Measurements from ENCODE around the gene STT3A. TPM values are rescaled to one million over a fixed set of nuclear protein-coding genes. Genes with fewer than 3 reads are reported as not detected.
A peak's percentile ranks its signal among the peaks of the same experiment; 100 is the strongest.
"Not testable (repeated sequence)": the region's sequence is repeated elsewhere in the genome, so short reads cannot be mapped to it uniquely, and the experiment has no call there.

The STT3A gene
- 84.2 TPM for total RNA-seq

DNA sequence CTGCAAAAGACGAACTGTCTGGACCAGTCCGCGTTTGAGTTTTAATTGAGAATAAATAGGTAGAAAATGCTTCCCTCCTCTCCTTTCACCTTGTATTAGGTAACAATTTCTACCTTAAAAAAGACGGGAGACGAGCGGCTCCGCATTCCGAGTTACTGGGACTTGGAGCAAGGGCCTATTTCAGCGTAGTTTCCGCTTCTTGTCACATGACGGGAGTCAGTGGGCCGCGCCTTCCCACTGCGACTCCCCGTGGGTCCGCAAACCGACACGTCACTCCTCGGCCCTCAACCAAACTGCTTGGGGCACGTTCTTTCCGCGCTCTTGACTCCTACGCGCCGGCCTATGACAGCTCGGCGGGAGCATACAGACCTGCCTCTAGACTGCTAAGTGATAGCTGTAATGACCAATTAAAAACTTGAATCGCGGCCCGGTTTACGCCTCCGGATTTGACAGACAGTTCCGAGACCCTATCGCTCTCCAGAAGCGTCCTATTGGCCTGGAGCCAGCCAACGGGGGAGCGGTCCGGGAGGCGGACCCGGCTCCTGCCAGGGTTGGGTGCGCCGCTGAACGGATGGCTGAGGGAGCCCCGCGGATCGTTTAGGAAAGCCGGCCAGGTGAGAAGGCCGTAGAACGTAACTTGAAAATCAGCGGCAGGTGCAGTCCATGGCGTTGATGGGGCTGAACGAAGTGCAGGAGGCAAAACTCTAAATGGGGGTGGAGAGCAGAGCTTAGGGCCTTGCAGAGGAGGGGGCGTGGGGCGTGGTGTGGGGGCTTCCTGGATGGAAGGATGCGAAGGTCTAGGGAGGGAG lies at the start of gene STT3A:
Gene STT3A (plus strand): TSS at position 548 of the 809 bp plus-strand sequence. CDS start 3,064 bp downstream, outside the sequence.
- peak; percentile 99 for DNase-seq

DNA sequence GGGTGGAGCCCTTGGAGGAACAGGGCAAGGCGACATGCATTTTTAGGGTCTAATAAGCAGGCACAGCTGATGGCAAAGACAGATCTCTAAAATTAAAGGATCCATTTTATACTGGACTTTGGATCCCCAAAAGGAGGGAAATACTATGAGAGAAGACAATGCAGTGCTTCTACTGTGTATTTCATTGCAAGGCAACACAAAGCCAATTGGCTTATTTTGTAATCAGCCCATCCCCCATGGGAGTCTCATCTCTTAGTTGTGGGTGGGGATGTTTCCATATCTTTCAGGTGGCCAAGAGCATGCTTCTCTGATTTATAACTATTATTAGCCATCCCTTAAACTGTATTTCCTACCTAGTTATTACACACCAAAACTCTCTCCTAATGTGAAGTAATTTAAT lies 41.9 kb upstream of the STT3A start:
- DNase-seq = no peak

DNA sequence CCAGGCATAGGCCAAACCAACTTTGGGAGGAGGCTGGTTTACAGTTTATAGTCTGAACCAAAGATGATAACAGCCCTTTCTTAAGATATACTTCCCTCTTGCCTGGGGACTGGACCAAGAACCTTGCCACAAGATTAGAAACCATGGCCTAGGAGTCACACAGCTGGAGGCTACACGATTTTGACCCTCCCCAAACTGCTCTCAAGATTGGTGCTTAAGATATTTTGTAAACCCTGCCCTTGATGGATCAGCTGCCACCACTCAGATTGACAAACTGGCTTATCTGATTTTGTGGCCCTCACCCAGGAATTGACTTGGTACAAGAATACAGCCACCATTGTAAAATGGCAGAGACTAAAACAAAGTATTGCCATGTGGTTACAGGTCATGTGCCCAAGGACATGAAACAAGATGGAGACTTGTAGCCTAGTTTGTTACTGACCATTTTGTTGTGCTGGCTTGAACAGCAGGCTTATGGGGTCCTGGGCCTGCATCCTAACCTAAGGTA lies 40.8 kb upstream of the STT3A start:
- DNase-seq = no peak

DNA sequence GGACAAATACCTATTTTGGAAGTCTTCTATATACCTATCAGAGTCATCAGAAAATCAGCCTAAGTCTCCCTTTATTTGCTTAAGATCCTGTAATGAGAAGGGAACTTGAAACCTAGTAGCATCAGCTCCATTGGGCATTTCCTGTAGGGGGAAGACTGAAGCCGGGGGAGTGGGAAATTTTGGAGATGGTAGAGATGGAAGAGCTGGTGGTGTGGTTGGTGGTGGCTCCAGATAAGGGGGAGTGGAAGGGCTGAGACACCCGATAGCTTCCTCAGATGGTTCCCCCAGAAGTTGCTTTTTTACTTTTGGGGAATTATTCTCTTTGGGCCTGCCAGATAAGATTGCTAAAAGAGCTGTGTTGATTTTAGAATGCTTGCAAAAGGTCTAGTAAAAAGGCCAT lies 39.7 kb upstream of the STT3A start:
- no peak for DNase-seq

DNA sequence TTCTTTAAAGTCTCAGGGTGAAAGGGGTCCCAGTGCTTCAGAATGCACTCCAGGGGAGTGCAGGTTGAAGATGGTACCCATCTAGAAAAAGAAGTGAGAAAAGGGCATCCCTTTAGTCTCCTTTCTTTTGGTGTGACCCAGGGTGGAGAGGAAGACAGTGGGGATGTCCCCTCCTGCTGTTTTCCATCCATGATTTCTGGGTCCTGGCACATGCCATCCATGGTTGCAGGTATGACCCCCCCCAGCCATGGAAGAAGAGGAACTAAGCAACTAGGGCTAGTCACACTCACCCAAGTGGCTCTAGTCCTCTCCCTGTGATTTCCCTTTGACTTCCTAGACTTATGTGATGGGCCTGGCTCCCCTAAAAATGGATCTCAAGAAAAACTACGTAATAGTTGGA lies 39.3 kb upstream of the STT3A start:
- no peak for DNase-seq

DNA sequence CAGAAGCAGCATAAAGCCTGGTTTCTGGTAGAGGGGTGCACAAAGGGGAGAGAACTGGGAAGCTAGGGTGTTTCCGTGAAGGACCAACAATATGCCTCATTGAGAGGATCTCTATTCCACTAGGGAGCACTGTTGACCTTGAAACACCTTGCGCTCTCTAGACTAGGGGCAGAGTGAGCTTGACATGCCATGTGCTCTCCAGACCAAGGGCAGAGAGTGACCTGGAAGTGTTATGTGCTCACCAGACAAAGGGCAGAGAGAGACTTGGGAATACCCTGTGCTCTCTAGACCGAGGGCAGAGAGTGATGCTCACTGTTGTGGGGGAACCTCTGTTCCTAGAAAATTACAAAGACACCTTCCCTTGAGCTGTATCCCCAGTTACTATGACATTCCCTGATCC lies 38.6 kb upstream of the STT3A start:
- no peak for DNase-seq

DNA sequence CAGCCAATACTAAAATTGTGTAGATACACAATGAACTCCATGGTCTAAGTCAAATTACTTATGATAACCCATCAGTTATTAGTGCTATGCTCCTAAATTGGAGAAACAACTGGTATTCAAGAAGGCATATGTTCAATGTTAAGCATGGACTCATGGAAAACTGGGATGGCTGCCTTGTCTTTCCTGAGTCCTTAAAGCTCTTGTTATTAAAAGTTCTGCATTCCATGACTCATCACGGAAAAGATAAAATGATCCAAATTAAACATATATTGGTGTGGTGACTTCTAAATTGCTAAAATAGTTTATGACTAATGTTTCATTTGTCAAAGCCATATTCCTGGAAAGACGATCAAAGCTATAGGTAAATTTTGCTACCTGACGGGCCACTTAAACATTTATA lies 32.8 kb upstream of the STT3A start:
- no peak for DNase-seq

DNA sequence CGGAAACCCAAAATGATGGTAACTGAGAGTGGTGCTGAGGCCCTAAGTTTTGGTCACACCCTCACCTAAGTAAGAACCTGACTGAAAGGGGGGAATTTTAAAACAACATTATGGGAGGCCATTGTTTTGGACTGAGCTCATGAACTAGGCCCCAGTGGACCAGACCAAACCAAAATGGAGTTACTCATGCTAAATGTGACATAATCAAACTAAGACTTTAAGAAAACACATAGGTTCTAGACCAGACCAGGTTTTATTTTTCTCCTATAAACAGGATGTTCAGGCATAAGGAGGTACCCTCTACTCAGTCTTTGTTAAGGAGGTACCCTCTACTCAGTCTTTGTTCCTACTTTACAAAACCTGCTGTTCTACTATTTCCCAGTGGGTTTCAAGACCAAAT lies 30.7 kb upstream of the STT3A start:
- DNase-seq = no peak

DNA sequence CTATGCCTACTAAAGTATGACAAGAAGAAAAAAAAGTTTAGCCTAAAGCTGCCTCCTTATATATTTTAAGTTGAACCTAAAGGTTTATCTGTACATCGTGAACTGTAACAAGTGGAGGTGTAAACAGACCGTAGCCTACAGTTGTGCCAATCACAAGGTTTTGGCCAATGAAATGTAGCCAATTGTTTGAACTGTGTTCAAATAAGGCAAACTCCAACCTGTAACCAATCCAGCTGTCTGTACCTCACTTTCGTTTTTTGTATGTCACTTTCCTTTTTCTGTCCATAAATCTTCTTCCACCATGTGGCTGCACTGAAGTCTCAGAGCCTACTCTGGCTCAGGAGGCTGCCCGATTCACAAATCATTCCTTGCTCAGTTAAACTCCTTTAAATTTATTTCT lies 30.2 kb upstream of the STT3A start:
- no peak for DNase-seq

DNA sequence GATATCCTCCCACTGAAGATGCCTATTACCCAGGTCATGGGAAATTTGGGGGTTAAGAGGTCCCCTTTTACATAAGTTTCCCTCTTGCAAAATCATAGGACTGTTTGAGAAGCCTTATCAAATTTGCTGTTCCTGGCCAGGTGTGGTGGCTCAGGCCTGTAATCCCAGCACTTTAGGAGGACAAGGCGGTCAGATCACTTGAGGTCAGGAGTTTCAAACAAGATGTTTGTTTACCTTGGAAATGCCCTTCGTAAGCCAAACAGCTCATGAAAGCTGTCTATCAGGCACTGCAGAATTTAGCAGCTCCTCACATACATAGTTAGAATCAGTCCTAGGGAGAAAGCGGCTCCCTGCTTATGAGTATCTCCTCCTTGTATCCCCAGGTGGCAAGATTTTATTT lies 28.3 kb upstream of the STT3A start:
- no peak for DNase-seq

DNA sequence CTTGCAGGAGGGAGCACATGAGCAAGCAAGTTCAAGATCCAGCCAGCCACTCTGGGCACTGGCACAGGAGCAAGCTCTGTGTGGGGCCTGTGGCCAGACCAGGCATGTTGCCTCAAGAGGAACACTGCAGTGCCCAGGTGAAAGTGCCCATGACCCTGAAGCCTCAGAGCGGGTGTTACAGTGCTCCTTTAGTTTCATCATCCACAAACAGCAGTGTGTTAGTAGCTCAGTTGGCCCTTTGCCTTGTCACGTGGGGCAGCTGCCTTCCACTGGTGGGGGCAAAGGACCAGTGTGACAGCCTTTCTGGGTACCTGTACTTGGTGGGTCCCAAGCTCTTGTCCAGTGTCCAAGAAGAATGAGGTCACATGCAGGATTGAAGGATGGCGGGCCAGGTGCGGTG lies 26.4 kb upstream of the STT3A start:
- DNase-seq = no peak

DNA sequence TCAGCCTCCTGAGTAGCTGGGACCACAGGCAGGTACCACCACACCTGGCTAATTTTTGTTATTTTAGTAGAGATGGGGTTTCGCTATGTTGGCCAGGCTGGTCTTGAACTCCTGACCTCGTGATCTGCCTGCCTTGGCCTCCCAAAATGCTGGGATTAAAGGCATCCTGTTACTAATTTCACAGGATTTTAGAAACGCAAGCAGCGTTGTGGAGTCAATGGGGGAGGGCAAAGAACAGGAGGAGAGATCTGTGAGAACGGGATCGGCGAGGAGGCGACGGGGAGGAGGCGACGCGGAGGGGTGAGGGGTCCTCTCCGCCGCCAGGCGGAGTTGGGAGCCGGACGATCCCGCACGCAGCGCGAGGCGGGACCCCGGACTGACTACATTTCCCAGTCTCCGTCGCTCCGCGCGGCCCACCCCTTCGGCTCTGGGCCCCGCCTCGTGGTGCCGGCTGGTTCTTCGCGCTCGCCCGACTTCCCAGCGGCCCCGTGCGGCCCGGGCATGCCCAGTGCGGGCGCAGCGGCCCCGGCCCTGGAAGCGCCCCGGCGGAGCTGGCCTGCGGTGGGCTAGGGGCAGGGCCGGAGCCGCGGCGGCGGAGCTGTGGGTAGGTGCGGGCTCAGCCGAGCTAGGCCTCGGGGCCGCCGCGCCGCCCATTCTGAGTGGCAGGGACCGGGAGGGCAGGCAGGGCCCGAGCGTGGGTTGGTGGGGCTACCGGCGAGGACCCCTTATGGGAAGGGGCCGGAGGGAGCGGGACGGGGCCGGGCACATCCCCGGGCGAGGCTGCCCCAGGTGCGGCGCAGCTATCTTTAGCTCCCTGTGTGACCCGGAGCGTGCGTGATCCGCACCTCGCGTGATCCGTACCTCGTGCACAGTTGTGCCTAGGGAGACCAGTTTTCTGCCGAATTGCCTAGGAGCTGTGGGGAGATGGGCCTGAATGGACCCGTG lies 23.4 kb upstream of the STT3A start, which contains the start of gene EI24:
Gene EI24 (plus strand): TSS at position 508 of the 945 bp plus-strand sequence. CDS start 3,051 bp downstream, outside the sequence.
- DNase-seq = peak; percentile 89

DNA sequence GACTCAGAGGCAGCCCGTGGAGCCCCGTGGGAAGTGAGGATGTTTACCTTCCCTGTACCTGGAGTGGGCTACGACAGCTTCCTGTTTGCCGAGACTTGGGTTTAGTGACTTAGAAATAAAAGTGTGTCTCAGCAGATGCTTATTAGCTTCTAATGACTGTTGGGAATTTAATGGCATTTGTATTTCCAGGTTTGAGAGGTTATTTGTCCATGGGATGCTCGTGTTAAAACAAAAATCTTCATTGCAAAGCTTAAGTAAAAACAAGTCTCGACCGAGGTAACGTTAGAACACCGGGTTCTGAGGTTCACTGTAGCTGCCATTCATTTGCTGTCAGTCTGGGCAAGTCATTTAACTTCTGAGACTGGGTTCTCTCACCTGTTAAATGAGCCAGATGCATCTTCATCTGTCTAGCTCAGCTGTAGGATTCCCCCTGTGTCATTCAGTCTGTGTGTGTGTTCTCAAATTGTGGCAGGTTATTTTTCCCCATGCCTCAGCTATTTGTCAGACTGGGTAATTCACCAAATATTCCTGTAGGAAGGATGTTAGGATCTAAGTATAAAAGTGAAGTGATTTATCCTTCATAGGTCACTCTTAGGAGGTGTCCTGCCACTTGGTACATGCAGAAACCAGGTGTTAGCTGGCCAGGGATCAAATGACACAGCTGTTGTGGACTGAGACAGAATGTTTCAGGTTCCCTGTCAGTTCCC lies 22.6 kb upstream of the STT3A start:
- no peak for DNase-seq

DNA sequence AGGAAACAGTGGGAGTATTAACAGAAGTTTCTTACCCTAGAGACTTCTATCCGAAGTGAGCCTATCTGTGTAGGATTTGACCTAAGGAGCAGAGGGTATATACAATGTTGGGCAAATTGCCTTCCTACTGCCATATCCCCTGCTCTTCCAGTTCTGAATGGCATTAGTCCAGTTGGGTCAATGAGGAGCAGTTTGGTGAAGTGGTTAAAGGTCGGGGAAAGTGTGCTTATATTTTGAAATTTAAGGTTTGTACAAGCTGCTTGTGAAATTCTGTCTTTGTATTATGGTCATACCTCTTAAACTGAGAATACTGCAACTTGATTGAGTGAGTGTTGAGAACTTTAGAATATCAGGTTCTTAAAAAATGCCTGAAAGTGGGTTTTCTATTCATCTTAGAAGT lies 21.7 kb upstream of the STT3A start:
- DNase-seq = no peak

DNA sequence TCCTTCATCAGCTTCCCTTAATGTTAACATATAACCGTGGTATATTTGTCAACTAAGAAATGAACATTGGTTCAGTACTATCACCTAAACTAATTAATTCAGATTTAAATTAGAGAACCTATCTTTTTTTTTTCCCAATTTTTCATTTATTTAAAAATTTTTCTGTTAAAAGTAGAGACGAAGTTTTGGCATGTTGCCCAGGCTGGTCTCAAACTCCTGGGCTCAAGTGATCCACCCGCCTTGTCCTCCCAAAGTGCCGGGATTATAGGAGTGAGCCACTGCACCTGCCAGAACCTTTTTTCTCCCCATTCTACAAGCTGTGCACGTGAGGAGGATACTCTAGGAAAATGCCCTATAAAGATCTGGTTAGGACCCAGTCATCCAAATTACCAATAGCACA lies 19.7 kb upstream of the STT3A start:
- DNase-seq = no peak

DNA sequence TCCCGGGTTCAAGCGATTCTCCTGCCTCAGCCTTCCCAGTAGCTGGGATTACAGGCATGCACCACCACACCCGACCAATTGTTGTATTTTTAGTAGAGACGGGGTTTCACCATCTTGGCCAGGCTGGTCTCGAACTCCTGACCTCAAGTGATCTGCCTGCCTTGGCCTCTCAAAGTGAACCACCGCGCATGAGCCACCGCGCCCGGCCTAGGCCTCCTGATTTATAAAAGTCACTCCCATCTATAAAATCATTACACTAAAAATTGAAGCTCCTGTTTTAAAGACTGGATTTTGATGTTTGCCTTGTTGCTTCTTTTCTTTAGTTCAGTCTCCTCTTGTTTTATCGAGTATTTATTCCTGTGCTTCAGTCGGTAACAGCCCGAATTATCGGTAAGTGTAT lies 15.5 kb upstream of the STT3A start:
- not testable (repeated sequence) for DNase-seq

DNA sequence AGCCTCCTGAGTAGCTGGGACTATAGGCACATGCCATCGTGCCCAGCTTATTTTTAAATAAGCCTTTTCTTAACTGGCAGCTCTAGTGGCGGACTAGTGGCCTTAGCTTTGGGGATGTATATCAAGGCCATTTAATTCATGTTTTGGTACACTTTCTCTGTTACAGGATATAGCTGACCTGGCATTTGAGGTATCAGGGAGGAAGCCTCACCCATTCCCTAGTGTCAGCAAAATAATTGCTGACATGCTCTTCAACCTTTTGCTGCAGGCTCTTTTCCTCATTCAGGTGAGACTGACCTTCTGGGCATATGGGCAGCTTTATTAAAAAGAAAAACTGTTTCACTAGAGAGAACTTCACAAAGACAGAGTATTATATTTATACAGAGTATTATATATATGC lies 13.9 kb upstream of the STT3A start:
- DNase-seq = no peak

DNA sequence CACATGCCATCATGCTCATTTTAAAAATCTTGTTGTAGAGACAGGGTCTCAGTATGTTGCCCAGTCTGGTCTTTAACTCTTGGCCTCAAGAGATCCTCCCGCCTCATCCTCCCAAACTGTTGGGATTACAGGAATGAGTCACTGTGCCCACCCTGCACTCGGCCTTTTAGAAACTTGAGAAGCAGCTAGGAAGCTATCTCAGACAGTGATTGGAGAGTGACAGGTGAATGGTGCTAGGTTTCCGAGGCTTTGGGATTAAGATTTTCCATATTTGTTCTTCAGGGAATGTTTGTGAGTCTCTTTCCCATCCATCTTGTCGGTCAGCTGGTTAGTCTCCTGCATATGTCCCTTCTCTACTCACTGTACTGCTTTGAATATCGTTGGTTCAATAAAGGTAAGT lies 12.8 kb upstream of the STT3A start:
- no peak for DNase-seq

DNA sequence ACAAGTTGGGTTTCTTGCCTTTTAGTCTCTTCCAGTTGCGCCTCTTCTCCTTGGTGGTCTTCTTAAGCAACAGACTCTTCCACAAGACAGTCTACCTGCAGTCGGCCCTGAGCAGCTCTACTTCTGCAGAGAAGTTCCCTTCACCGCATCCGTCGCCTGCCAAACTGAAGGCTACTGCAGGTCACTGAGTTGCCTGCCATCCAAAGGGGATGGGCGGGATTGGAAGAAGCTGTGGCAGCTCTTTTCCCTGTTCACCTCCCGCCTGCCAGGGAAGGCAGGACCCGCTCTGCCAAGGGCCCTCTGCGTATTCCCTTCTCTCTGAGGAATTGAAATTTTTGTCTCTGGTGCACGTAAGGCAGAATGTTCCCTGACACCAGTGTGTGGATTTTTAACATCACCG lies 9.2 kb upstream of the STT3A start:
- no peak for DNase-seq

DNA sequence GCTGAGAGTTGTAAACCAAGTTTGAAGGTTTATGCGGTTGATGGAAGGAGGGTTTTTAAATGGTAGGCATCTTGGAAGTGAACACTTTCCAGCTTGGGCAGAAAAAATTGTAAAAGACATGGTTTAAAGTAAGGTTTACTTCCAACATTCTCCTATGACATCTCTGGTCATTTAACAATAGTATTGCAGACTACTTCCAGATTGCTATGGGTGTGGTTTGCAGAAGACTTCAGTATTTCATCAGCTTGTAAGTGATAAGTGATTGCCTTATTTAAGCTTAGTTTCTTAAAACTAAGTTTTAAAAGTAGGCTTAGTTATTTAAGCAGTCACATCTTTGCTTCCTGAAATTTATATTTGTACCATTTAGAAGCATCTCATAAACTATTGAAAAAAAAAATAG lies 7.2 kb upstream of the STT3A start:
- no peak for DNase-seq

DNA sequence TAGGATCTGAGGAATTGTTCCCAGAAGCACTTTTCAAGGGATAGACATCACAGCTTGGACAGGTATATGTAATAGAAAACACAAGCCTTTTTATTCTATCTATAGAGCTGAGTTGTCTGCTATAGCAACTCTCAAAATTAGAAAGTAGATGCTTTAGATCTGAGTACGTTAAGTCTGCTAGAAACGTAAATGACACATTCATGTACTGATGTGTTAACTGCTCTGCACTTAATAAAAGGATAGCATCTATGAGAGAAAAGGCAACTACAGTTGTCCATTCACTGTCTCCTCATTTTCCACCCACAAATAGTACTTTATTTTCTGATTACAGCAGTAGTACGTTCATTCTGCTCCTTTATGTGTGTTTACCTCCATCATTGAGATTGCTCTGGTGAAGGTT lies 6.0 kb upstream of the STT3A start:
- DNase-seq = no peak

DNA sequence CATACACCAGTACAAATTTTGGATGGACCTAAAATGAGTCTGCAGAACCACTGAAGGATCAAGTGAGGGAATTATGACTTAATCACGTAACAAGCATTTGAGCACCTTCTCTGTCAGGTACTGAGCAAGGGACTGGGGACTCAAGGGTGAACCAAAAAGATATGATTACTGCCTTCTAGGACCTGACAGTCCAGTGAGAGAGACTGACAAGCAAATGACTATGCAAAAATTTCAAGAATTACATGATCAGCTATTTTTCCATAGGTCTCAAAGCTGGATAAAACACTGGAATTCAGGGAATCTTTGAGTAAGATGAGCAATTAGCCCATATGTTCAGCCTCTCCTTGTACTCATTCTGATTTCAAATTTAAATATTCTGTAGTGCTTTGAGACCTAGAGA lies 5.2 kb upstream of the STT3A start:
- DNase-seq = no peak

DNA sequence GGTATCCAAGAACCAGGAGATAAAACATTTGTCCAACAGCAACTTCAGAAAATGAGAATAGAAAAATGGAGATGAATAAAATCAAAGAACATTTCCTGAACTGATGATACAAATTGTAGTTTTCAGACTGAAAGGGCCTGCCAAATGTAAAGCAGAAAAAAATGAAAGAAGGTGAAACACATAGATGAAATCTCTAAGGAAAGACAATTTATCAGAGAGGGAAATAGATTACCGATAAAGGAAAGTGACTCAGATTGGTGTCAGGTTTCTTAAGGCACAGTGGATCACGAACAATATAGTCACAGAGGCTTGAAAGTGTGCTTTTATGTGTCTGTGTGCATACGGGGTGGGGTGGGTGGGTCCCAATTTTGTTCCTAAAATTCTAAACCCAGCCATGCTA lies 4.1 kb upstream of the STT3A start:
- DNase-seq = no peak

All from occipital lobe (tissue), 2 donors.